Transverse colon (tissue), 4 donors: ENCODE results near the gene NAALADL2. TPM values are rescaled to one million over a fixed set of nuclear protein-coding genes. Genes with fewer than 3 reads are reported as not detected.

Experiments used
- DNase-seq: peaks from one replicate; pipeline ENCODE4 v3.0.0-alpha.2; 2019
- H3K27ac ChIP-seq, 4 donors: fragments of 200-600 bp; sonication (generic); 2 replicates each; pipeline ENCODE4 v1.5.1; 2016 to 2018; ENCODE audit warnings: inconsistent platforms in 4 of 4
- H3K27me3 ChIP-seq: fragments of 200-600 bp; sonication (generic); 2 replicates; pipeline ENCODE4 v1.5.1; 2017; ENCODE audit warnings: inconsistent platforms
- H3K36me3 ChIP-seq, 4 donors: fragments of 200-600 bp; sonication (generic); 2 replicates each; pipeline ENCODE4 v1.5.1; 2017 to 2019; ENCODE audit warnings: inconsistent platforms in 4 of 4
- H3K4me1 ChIP-seq, 4 donors: fragments of 200-600 bp; sonication (generic); 2 replicates each; pipeline ENCODE4 v1.5.1; 2017 to 2020; ENCODE audit warnings: inconsistent platforms in 4 of 4
- H3K4me3 ChIP-seq, 4 donors: fragments of 200-600 bp; sonication (generic); 1 replicate in 1 of 4; 2 replicates in 3 of 4; pipeline versions ENCODE4 v1.5.1 to v1.6.1; 2017 to 2019; ENCODE audit warnings: inconsistent platforms in 4 of 4
- H3K9me3 ChIP-seq, 2 donors: fragments of 200-600 bp; sonication (generic); 2 replicates each; pipeline ENCODE4 v1.5.1; 2017 to 2019; ENCODE audit warnings: inconsistent platforms in 2 of 2
- EP300 ChIP-seq: sonication (generic); formaldehyde crosslinking; IDR thresholded peaks from one replicate; pipeline ENCODE4 v1.6.1; 2017; ENCODE audit warnings: antibody characterized with exemption, low read depth
- POLR2A ChIP-seq: fragments of 450-650 bp; IDR thresholded peaks from one replicate; pipeline ENCODE4 v1.6.1; 2016; ENCODE audit warnings: antibody characterized with exemption, mild to moderate bottlenecking, moderate library complexity
- POLR2AphosphoS5 ChIP-seq, 3 donors: sonication (generic); formaldehyde crosslinking; IDR thresholded peaks; one replicate each; pipeline ENCODE4 v1.6.1; 2016; ENCODE audit warnings: antibody characterized with exemption in 3 of 3
- WGBS, 2 donors: methylation state at CpG; one replicate each; pipeline ENCODE4 v1.1.5; 2018; ENCODE audit warnings: low coverage in 1 of 2; 5-methylcytosine and 5-hydroxymethylcytosine counted together
- in situ Hi-C, 4 donors: fragments of 200-750 bp; cut with MboI; loops; one replicate each; pipeline versions ENCODE4 v1.15.0 to v1.15.1; 2017; ENCODE audit warnings: low sequenced_read_pairs in 3 of 4, low pct_ligation_motif_present in 1 of 4, low pct_unique_long_range_greater_than_20kb in 1 of 4
- intact Hi-C: fragments of 100-400 bp; cut with DNase I; formaldehyde crosslinking; loops from one replicate; pipeline ENCODE4 v1.15.1; 2023; ENCODE audit warnings: low total_unique reads
- total RNA-seq, 4 donors: library from RNA; depleted of rRNA; stranded (reverse); fragments of >200 nt; gene quantifications; one replicate each; pipeline ENCODE4 v1.1.0, GENCODE V29; 2016
- TF ChIP-seq, protein P1 (sequence below), 5 experiments: fragments of 200-600 bp in 3 of 5; fragments of 450-650 bp in 2 of 5; sonication (generic) in 3 of 5; IDR thresholded peaks; 1 replicate in 2 of 5; 2 replicates in 3 of 5; pipeline ENCODE4 v1.5.1; 2016 to 2017; ENCODE audit warnings: antibody characterized with exemption in 5 of 5, inconsistent platforms in 3 of 5, mild to moderate bottlenecking in 2 of 5, moderate library complexity in 1 of 5

The NAALADL2 gene
- total RNA-seq, 4 donors from 2014 or later, result 10.1 to 22.7 (median 15.1) TPM

DNA sequence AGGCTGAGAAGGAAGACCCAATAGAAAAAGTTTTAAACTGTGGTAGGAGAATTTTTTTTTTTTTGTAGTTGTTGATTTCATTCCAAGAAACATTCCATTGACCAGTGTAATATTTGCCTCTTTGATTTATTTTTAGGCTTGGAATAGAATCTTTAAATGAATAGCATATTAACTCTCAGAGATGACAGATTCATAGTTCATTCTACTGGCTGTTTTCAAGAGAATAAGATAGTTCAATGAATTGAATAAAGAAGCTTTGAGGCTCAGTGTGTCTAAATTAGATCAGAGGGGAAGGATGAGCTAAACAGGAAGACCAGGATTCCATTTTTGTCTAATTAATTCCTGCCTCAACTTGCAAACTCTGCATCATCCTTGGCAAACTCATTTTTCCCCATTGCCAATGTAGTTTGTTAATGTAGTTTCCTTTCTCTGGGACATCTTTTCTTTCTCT lies 98.4 kb downstream of the NAALADL2 start:
- no peak overlapping the region for H3K4me3 ChIP-seq
- H3K9me3 ChIP-seq, result no peaks in the 10 kb centered on the region
- peaks cover 0 to 5% (median 0%) of the 10 kb centered on the region in 4 donors for H3K4me1 ChIP-seq
- DNase-seq, result no peak
- no peaks in the 10 kb centered on the region for H3K27me3 ChIP-seq
- intact Hi-C loops (no loop called here), in situ Hi-C loops (no loop called here)
- H3K27ac ChIP-seq, result no peak overlapping the region
- TF ChIP-seq POLR2A (no peak), EP300 (no peak), POLR2AphosphoS5 (IDR thresholded peaks at IDR 0.05) (no peak)
- TF ChIP-seq, protein P1, sequence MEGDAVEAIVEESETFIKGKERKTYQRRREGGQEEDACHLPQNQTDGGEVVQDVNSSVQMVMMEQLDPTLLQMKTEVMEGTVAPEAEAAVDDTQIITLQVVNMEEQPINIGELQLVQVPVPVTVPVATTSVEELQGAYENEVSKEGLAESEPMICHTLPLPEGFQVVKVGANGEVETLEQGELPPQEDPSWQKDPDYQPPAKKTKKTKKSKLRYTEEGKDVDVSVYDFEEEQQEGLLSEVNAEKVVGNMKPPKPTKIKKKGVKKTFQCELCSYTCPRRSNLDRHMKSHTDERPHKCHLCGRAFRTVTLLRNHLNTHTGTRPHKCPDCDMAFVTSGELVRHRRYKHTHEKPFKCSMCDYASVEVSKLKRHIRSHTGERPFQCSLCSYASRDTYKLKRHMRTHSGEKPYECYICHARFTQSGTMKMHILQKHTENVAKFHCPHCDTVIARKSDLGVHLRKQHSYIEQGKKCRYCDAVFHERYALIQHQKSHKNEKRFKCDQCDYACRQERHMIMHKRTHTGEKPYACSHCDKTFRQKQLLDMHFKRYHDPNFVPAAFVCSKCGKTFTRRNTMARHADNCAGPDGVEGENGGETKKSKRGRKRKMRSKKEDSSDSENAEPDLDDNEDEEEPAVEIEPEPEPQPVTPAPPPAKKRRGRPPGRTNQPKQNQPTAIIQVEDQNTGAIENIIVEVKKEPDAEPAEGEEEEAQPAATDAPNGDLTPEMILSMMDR (IDR thresholded peaks at IDR 0.05), result no peak
- H3K36me3 ChIP-seq, result no peaks in the 10 kb centered on the region

DNA sequence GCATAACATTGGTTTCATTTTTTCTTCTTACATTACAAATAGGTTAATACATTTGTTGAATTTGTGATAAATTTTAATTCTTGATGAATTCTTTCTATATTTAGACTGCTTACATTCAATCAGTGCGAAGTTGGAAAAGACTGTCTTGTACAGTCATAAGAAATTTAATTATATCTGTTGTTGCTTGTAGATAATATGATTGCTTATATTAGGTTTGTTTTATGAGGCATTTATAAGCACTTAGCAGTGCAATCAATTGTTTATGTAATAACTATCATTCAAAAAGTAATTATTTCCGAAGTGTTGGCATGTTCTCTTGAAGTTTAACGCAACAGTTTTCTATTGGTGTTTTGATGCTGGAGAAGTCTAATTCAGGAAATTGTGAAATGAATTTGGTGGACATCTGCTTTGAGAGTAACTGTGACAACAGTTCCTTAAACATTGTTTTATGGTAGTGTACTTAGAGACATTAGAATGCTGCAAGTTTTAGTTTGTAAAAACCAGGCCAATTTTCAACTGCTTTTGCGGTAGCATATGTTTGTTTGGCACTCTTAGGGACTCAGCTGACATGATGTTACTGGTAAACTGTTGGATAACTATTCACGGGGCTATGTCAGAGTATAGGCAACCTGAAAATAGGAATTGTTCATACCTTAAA lies 99.7 kb downstream of the NAALADL2 start:
- no peaks in the 10 kb centered on the region for H3K9me3 ChIP-seq
- intact Hi-C loops, result no loop called here
- TF ChIP-seq, protein P1 (IDR thresholded peaks at IDR 0.05), result no peak
- no peak for TF ChIP-seq POLR2A
- TF ChIP-seq POLR2AphosphoS5 (IDR thresholded peaks at IDR 0.05), result no peak
- no peak for TF ChIP-seq EP300
- no peak for DNase-seq
- 61 to 65% methylated on average over 4 to 5 of the region's 5 CpGs for WGBS, 2 donors
- H3K4me1 ChIP-seq, result peaks cover 0 to 5% (median 0%) of the 10 kb centered on the region in 4 donors
- in situ Hi-C loops, result no loop called here
- H3K27ac ChIP-seq, result no peak overlapping the region
- no peaks in the 10 kb centered on the region for H3K36me3 ChIP-seq
- no peak overlapping the region for H3K4me3 ChIP-seq
- H3K27me3 ChIP-seq, result no peaks in the 10 kb centered on the region

- in situ Hi-C loops, result no loop called here
- no peak overlapping the region for H3K27ac ChIP-seq
- no peaks in the 10 kb centered on the region for H3K27me3 ChIP-seq
- H3K9me3 ChIP-seq, result no peaks in the 10 kb centered on the region
- H3K4me1 ChIP-seq, result peaks cover 0 to 5% (median 0%) of the 10 kb centered on the region in 4 donors
- H3K4me3 ChIP-seq, result no peak overlapping the region
- DNase-seq, result no peak
- WGBS, 2 donors, result 82 to 85% methylated on average over 4 of the region's 4 CpGs
- H3K36me3 ChIP-seq, result no peaks in the 10 kb centered on the region
- TF ChIP-seq POLR2A, result no peak
- no peak for TF ChIP-seq POLR2AphosphoS5 (IDR thresholded peaks at IDR 0.05)
- TF ChIP-seq EP300, result no peak
- TF ChIP-seq, protein P1 (IDR thresholded peaks at IDR 0.05), result no peak
- intact Hi-C loops, result no loop called here
These were observed 100.5 kb downstream of the NAALADL2 start for GRCh38 chr3:174959556-174960065.

DNA sequence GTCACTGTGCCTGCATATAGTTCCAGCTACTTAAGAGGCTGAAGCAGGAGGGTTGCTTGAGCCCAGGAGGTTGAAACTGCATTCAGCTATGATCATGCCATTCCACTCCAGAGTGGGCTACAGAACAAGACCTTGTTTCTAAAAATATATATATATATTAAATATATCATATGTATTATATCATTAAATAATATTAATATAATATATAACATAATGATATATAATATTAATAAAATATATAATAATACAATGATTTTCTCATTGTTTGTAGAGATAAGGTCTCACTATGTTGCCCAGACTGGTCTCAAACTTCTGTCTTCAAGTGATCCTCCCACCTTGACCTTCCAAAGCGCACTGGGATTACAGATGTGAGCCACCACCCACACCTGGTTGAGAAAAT lies 101.8 kb downstream of the NAALADL2 start:
- TF ChIP-seq, protein P1 (IDR thresholded peaks at IDR 0.05), result no peak
- TF ChIP-seq POLR2A, result no peak
- in situ Hi-C loops (no loop called here), intact Hi-C loops (no loop called here)
- no peak overlapping the region for H3K4me3 ChIP-seq
- H3K9me3 ChIP-seq, result no peaks in the 10 kb centered on the region
- WGBS, 2 donors, result 83 to 88% methylated on average over 1 of the region's 1 CpG
- DNase-seq, result no peak
- no peaks in the 10 kb centered on the region for H3K27me3 ChIP-seq
- no peaks in the 10 kb centered on the region for H3K4me1 ChIP-seq
- no peaks in the 10 kb centered on the region for H3K36me3 ChIP-seq
- H3K27ac ChIP-seq, result no peak overlapping the region
